Loucy (cell line): ENCODE results near the gene NPHP4.

Source experiments
- EZH2phosphoT487 ChIP-seq: fragments of 200-600 bp; IDR thresholded peaks from 2 replicates; pipeline ENCODE4 v1.6.1; 2018; ENCODE audit warnings: antibody characterized with exemption, mild to moderate bottlenecking, moderate library complexity, borderline replicate concordance
- TF ChIP-seq, protein P1 (sequence below): fragments of 200-600 bp; sonication (generic); conservative IDR thresholded peaks from 2 replicates; pipeline ENCODE4 v1.5.1; 2014; ENCODE audit warnings: mild to moderate bottlenecking, antibody characterized with exemption, low read length

DNA sequence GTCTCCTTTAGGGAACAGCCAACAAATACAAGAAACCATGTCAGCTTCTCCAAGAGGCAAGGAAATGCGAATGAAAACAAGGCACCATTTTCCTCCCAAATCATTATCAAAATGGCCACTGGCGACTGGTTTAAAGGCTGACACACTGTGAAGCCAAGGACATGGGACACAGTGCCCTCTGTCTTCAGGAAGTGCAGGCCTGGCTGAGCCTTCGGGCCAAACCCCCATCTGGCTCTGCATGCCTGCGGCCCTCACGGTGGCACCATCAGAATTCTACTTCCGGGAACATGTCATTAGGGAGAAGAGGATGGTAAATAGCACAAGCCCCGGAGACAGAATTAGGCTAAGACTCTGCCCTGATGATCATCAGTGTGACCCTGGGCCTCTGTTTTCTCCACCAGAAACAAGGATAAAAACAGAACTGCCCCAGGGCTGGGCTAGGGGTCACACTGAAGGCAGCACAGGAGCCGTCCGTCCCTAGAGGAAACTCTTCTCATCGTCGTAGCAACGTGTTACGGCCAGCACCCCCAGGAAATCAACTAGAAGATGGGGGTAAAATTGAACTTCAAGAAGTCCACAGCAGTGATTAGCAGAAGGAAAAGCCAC, 103.5 kb downstream of the NPHP4 start:
- TF ChIP-seq, protein P1, sequence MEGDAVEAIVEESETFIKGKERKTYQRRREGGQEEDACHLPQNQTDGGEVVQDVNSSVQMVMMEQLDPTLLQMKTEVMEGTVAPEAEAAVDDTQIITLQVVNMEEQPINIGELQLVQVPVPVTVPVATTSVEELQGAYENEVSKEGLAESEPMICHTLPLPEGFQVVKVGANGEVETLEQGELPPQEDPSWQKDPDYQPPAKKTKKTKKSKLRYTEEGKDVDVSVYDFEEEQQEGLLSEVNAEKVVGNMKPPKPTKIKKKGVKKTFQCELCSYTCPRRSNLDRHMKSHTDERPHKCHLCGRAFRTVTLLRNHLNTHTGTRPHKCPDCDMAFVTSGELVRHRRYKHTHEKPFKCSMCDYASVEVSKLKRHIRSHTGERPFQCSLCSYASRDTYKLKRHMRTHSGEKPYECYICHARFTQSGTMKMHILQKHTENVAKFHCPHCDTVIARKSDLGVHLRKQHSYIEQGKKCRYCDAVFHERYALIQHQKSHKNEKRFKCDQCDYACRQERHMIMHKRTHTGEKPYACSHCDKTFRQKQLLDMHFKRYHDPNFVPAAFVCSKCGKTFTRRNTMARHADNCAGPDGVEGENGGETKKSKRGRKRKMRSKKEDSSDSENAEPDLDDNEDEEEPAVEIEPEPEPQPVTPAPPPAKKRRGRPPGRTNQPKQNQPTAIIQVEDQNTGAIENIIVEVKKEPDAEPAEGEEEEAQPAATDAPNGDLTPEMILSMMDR, result peak; percentile 13; the same call in 1 of the 2 replicates
- TF ChIP-seq EZH2phosphoT487, result no peak
